Mucosa of descending colon (tissue), 3 donors: Measurements from ENCODE around the gene CEP97. TPM values are rescaled to one million over a fixed set of nuclear protein-coding genes. Genes with fewer than 3 reads are reported as not detected.
A peak's percentile ranks its signal among the peaks of the same experiment; 100 is the strongest.

ENCODE experiments used
- ATAC-seq: fragments of 200-7000 bp; cut with Tn5 transposase; one replicate; pipeline ENCODE4 v1.9.1; 2020; ENCODE audit warnings: mild to moderate bottlenecking, moderate library complexity
- DNase-seq, 3 donors: peaks; one replicate each; pipeline ENCODE4 v3.0.0-alpha.2; 2020
- H3K36me3 ChIP-seq: fragments of 200-600 bp; one replicate; pipeline ENCODE4 v1.8.0; 2021; ENCODE audit warnings: low read depth, mild to moderate bottlenecking
- H3K4me1 ChIP-seq: fragments of 200-600 bp; one replicate; pipeline ENCODE4 v1.8.0; 2021; ENCODE audit warnings: low read depth, mild to moderate bottlenecking
- H3K4me3 ChIP-seq: fragments of 200-600 bp; one replicate; pipeline ENCODE4 v1.8.0; 2021; ENCODE audit warnings: mild to moderate bottlenecking
- H3K9me3 ChIP-seq: fragments of 200-600 bp; one replicate; pipeline ENCODE4 v1.8.0; 2021; ENCODE audit warnings: mild to moderate bottlenecking
- intact Hi-C, 2 donors: fragments of 100-400 bp; cut with DNase I in 1 of 2; cut with micrococcal nuclease in 1 of 2; formaldehyde crosslinking; loops; one replicate each; pipeline versions ENCODE4 v1.11.0 to v1.11.1; 2022; cut with DNase I, micrococcal nuclease
- total RNA-seq, 3 donors: library from RNA; stranded (reverse); fragmentation: NEBNext Ultra II Directional in 2 of 3; extraction: Animal tissue kit (Norgen Biotek cat#: 25700) in 2 of 3; gene quantifications; one replicate each; pipeline versions ENCODE4 v1.2.1 to v1.2.4, GENCODE V29; 2021 to 2023
- TF ChIP-seq, protein P1 (sequence below): fragments of 200-600 bp; IDR thresholded peaks from one replicate; pipeline ENCODE4 v1.8.0; 2022; ENCODE audit warnings: antibody characterized with exemption, mild to moderate bottlenecking
- donor health status: DM: no; HTN: no; CAD: no; lungs with moderate emphysema.
- donor health status: DM: no; HTN: no; CAD: no.
- donor health status: DM: no; HTN: yes; CAD: no.

The CEP97 gene
- total RNA-seq, 3 donors from 2014 or later = 4.2 to 10.2 (median 4.3) TPM

DNA sequence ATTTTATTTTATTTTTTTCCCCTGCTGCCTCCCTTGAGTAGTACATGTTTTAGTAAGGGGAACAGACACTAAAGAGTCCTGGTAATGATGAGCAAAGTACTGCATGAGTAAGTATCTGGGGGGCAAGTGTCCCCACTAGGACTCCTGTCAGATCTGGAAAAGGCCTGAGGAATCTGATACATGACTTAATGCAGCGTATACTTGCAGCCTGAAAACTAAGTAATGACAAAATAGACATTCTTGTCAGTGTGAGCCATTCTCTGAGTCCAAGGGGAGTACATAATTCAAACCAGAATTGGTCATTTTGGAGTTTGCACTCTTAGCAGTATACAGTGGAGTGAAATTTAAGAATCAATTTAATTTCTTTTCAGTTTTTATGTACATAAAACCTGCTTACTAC is 82.1 kb downstream of the CEP97 start:
- Histone ChIP-seq H3K36me3 (no peaks in the 10 kb centered on the region), H3K4me3 (no peak overlapping the region), H3K4me1 (peaks cover 12% of the 10 kb centered on the region), H3K9me3 (no peaks in the 10 kb centered on the region)
- intact Hi-C loops = loop anchor here in 1 of 2 donors (10.0 kb wide), 1 partner anchor 728 kb away; no protein-coding TSS in a partner anchor
- ATAC-seq (no peak), DNase-seq (no peak)
- TF ChIP-seq, protein P1, sequence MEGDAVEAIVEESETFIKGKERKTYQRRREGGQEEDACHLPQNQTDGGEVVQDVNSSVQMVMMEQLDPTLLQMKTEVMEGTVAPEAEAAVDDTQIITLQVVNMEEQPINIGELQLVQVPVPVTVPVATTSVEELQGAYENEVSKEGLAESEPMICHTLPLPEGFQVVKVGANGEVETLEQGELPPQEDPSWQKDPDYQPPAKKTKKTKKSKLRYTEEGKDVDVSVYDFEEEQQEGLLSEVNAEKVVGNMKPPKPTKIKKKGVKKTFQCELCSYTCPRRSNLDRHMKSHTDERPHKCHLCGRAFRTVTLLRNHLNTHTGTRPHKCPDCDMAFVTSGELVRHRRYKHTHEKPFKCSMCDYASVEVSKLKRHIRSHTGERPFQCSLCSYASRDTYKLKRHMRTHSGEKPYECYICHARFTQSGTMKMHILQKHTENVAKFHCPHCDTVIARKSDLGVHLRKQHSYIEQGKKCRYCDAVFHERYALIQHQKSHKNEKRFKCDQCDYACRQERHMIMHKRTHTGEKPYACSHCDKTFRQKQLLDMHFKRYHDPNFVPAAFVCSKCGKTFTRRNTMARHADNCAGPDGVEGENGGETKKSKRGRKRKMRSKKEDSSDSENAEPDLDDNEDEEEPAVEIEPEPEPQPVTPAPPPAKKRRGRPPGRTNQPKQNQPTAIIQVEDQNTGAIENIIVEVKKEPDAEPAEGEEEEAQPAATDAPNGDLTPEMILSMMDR = no peak

DNA sequence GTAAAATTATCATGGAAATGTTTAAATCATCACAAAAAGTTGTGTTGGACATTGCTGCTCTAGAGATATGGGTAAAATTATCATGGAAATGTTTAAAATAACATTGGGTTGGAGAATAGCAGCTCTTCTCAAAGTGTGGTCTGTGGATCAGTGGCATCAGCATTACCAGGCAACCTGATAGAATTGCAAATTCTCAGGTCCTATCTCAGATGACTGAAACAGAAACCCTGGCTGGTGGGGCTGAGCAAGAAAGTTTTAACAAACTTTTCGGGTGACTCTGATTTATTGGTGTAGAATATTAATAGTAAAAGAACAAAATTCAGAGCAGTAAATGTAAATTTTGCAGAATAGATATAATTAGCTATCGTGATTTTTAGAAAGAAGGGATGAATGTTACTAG is 83.5 kb downstream of the CEP97 start:
- intact Hi-C loops = loop anchor here in 1 of 2 donors (10.0 kb wide), 1 partner anchor 727 kb away; no protein-coding TSS in a partner anchor
- no peaks in the 10 kb centered on the region for H3K36me3 ChIP-seq

DNA sequence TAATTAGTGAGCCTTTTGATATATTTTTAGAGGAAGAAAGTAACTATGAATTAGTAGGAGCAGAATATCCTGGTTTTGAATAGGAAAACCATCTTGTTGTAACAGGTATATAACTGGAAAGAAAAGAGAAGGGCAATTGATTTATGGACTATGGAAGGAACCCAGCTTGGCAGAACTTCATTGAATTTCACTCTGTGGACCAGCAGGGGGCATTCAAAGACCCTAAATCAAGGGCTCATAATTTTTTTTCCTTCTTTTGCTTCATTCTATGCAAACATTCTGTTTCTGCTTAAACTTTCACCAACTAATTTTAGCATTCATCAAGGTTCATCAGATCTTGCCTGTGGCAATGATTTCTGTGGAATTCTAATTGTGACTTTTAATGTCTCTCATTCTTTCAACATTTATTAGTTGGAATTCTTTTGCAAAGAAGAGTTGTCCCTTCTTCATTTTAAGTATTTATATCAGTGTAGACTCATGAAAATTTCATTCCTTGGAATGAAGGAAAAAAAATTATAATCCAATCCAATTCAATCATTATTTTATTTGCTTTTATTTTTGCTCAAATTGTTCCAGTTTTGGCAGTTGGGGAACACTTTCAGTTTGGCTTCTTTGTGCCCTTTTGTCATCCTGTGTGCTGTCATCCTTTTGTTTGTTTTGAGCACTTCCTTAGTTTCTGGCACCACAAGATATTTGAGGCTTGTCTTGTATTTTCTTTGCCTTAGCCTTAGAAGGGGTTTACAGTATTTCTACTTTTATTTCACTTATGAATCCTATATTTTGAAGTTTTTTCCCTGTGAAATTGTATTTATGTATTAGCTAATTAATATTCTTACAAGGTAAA is 85.0 kb downstream of the CEP97 start:
- DNase-seq (peak in 1 of 3 donors; percentile 46), ATAC-seq (peak; percentile 76)
- TF ChIP-seq, protein P1 = peak; percentile 20
- Histone ChIP-seq H3K9me3 (no peaks in the 10 kb centered on the region), H3K4me1 (peaks cover 7% of the 10 kb centered on the region), H3K36me3 (no peaks in the 10 kb centered on the region), H3K4me3 (no peak overlapping the region)
- intact Hi-C loops = loop anchor here (5.0 to 10.0 kb wide), 2 partner anchors 418 to 725 kb away; no protein-coding TSS in a partner anchor

More for the DNA sequence above, 83.5 kb downstream of the CEP97 start:
- Histone ChIP-seq H3K4me1 (peaks cover 12% of the 10 kb centered on the region), H3K9me3 (no peaks in the 10 kb centered on the region), H3K4me3 (no peak overlapping the region)
- TF ChIP-seq, protein P1 = no peak
- no peak for ATAC-seq
- DNase-seq = no peak

DNA sequence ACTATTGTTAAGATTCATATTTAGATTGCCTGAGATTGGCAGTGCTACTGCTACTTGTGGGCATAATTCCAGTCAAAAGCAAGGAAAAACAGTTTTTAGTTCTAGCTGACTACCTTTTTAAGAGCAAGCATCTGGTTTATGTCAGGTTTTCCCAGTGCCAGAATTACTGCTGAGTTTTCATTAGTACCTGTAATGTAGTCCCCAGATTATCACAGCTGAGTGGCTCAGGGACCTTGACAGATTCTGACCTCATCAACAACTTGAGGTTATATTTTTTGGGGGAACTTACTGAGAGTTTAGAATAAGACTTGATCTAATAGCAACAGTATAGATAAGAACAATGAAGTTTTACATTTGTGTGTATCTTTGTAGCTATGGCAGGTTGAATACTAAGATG is 85.6 kb downstream of the CEP97 start:
- TF ChIP-seq, protein P1 = no peak
- DNase-seq = no peak
- Histone ChIP-seq H3K36me3 (no peaks in the 10 kb centered on the region), H3K9me3 (no peaks in the 10 kb centered on the region), H3K4me3 (no peak overlapping the region), H3K4me1 (peaks cover 7% of the 10 kb centered on the region)
- no peak for ATAC-seq
- intact Hi-C loops = loop anchor here in 1 of 2 donors (5.0 kb wide), 1 partner anchor 417 kb away; no protein-coding TSS in a partner anchor

DNA sequence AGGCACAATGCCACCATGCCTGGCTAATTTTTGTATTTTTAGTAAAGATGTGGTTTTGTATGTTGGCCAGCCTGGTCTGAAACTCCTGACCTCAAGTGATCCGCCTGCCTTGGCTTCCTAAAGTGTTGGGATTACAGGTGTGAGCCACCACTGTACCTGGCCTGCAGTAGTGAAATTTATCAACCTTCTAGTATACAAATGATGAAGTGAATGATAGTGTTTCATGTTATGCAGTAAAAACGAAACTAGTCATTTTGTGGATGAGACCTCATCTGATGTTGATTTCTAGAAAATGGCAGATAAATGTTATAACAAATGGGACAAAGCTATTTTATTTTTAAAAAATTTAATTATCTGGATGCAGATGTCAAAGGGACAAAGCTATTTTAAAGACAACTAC is 87.5 kb downstream of the CEP97 start:
- Histone ChIP-seq H3K36me3 (no peaks in the 10 kb centered on the region), H3K9me3 (no peaks in the 10 kb centered on the region), H3K4me1 (peaks cover 7% of the 10 kb centered on the region), H3K4me3 (no peak overlapping the region)
- DNase-seq (no peak), ATAC-seq (no peak)
- intact Hi-C loops = loop anchor here (2.0 to 5.0 kb wide), 2 partner anchors 413 to 415 kb away; no protein-coding TSS in a partner anchor
- TF ChIP-seq, protein P1 = no peak
